Mononuclear cell (primary cell): ENCODE results near the gene EMILIN2. TPM values are rescaled to one million over a fixed set of nuclear protein-coding genes. Genes with fewer than 3 reads are reported as not detected.
A peak's percentile ranks its signal among the peaks of the same experiment; 100 is the strongest.
"Not testable (repeated sequence)": the region's sequence is repeated elsewhere in the genome, so short reads cannot be mapped to it uniquely, and the experiment has no call there.

ENCODE experiments used
- H3K27me3 ChIP-seq: 2 replicates; pipeline ENCODE4 v1.6.0; 2011; ENCODE audit warnings: low read length, control low read depth; ENCODE audit not compliant: insufficient read depth
- H3K4me1 ChIP-seq: 2 replicates; pipeline ENCODE4 v1.5.1; 2011; ENCODE audit warnings: mild to moderate bottlenecking, low read length, control low read depth; ENCODE audit not compliant: insufficient read depth
- H3K4me3 ChIP-seq: 2 replicates; pipeline ENCODE4 v1.5.1; 2011; ENCODE audit warnings: mild to moderate bottlenecking, low read length, moderate library complexity
- H3K9me3 ChIP-seq: 2 replicates; pipeline ENCODE4 v1.5.1; 2011; ENCODE audit warnings: low read depth, mild to moderate bottlenecking, control low read depth, low read length
- total RNA-seq: library from RNA; depleted of rRNA; stranded (reverse); fragments of >200 nt; gene quantifications from one replicate; pipeline ENCODE4 v1.2.3, GENCODE V29; 2012

The EMILIN2 gene
- total RNA-seq, 1 donor, result 37.4 TPM

DNA sequence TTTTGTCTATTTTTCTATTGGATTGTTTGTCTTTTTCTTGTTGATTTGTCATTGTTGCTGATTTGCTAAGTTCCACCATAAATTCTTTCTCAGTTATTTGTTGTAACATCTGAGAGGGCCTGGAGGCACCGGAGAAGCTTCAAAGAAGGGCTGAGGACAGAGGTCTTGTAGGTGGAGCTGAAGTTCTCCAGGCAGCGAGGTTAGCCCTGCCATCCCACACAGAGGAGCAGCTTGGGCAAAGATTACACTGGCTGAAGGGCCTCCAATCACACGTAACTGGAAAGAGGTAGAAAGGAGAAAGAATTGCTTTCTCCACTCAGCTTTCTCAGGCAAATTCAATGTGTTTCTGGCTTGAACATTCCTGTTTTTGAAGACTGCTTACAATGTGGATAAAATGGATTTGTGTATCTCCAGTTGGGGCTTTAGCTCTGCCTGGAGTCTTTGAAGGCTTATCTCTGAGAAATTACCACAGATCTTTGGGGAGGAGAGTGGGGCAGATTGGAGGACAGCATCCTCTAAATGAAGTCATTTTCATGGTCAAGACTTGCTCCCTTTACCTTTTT lies 21.1 kb upstream of the EMILIN2 start:
- Histone ChIP-seq H3K27me3 (no peaks in the 10 kb centered on the region), H3K9me3 (no peaks in the 10 kb centered on the region), H3K4me3 (no peak overlapping the region), H3K4me1 (no peaks in the 10 kb centered on the region)

DNA sequence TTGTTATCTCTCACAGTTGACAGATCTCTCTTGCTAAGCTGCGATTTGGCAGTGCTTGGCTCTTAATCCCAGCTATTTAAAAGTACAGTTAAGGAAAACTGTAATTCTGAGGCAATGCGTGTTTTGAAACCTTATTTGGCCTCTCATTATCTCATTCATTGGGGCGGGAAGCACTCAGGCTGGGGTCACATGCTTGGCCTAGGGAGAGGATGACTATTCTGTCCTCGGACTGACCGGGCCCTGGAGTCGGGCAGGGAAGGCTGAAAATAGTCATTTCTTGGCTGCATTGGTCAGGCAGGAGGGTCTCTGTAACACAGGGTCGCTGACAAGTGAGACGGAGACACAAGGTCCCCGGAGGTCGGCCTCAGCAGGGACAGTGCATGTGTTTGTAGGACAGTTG lies 20.2 kb upstream of the EMILIN2 start:
- Histone ChIP-seq H3K9me3 (no peaks in the 10 kb centered on the region), H3K27me3 (no peaks in the 10 kb centered on the region), H3K4me3 (no peak overlapping the region), H3K4me1 (no peaks in the 10 kb centered on the region)

DNA sequence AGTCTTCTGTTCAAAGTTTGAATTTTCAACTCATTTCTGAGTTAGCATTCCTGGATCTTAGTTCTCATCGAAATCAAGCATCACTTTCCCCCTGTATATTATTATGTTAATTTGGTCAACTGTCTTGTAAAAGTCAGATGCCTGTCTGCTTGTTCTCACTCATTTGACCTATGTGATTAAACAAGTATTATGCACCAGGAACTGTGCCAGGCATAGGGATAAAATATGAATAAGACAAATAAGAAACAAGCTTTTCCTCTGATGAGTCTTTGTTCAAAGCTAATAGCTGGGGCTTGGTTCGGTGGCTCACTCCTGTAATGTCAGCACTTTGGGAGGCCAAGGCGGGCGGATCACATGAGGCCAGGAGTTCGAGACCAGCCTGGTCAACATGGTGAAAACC lies 19.7 kb upstream of the EMILIN2 start:
- H3K9me3 ChIP-seq, result no peaks in the 10 kb centered on the region
- no peaks in the 10 kb centered on the region for H3K4me1 ChIP-seq
- no peaks in the 10 kb centered on the region for H3K27me3 ChIP-seq
- no peak overlapping the region for H3K4me3 ChIP-seq

GRCh38 chr18:2836118-2836517 lies 10.7 kb upstream of the EMILIN2 start:
- not testable (repeated sequence) for H3K4me1 ChIP-seq, H3K4me3 ChIP-seq, H3K27me3 ChIP-seq, H3K9me3 ChIP-seq

DNA sequence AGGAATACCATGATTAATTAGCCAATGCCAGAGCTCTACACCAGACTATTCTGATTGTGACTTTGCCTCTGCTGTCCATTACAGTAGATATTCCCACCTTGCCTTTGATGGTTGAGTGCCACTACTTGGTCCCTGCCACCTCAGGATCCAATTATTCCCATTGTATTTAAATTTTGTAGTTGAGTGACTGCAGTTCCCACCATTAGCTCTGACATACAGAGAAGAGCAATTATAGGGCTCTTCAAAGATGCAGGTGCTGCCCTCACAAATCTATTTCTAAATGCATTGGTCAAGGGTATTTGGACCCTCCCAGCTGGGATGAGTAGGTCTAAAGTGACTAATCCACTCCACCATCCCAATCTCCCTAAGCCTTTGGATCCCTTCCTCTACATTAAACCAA lies 9.5 kb upstream of the EMILIN2 start:
- H3K9me3 ChIP-seq, H3K4me1 ChIP-seq, H3K4me3 ChIP-seq, H3K27me3 ChIP-seq: not testable (repeated sequence)

DNA sequence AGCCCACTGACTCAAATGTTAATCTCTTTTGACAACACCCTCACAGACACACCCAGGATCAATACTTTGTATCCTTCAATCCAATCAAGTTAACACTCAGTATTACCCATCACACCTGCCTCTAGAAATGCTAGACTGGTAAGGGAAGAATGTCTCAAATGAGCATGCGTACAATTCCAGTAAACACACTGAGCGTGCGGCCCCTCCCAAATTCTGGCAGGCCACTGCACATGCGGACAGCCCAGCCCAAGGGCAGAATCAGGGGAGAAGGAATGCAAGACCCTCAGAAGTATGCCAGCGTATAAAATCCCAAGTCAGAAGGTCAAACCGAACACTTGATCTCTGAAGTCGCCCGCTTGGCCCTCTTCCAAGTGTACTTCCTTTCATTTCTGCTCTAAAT lies 7.6 kb upstream of the EMILIN2 start:
- Histone ChIP-seq H3K9me3 (no peaks in the 10 kb centered on the region), H3K4me1 (peaks cover 13% of the 10 kb centered on the region), H3K27me3 (no peaks in the 10 kb centered on the region), H3K4me3 (no peak overlapping the region)

- no peaks in the 10 kb centered on the region for H3K27me3 ChIP-seq
- H3K4me1 ChIP-seq, result peaks cover 25% of the 10 kb centered on the region
- H3K4me3 ChIP-seq, result no peak overlapping the region
- H3K9me3 ChIP-seq, result no peaks in the 10 kb centered on the region
Measured at GRCh38 chr18:2840521-2840920, 6.3 kb upstream of the EMILIN2 start.

DNA sequence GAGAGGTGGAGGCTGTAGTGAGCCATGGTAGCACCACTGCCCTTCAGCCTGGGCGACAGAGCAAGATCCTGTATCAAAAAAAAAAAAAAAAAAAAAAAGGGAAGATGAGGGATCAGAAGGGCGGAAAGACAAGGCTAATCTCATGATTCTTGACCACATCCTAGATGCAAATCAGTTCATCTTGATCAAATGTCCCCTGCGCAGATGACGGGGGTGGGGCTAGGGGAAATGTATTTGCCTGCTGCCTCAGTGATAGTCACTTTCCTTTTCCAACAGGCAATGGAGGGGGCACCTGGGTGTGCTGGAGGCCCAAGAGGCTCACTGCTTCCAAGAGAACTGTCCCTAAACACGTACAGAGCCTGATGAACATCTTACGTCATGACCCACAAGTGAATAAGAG lies 3.7 kb upstream of the EMILIN2 start:
- Histone ChIP-seq H3K4me3 (no peak overlapping the region), H3K9me3 (no peaks in the 10 kb centered on the region), H3K27me3 (no peaks in the 10 kb centered on the region), H3K4me1 (peaks cover 43% of the 10 kb centered on the region)

DNA sequence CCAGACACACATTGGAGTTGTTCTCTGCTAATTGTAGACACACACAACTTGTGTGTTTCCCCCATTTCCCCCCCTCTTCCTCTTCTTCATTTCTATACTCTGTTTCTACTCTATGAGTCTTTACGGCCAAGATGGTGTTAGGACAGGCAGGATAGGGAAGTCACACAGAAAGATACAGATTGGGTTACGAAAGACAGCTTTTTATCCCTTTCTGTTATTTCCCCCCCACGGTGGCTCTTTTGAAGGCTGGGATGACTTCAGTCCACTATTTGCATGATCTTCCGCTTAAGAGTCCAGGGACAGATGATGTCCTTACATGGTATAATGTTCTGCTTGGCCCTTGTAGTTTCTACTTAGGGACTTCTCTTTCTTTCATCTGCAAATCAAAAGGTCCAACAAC lies 1.6 kb upstream of the EMILIN2 start:
- Histone ChIP-seq H3K4me3 (no peak overlapping the region), H3K27me3 (peaks cover 15% of the 10 kb centered on the region), H3K9me3 (no peaks in the 10 kb centered on the region), H3K4me1 (peaks cover 60% of the 10 kb centered on the region)

- H3K27me3 ChIP-seq, result peaks cover 18% of the 10 kb centered on the region
- peaks cover 67% of the 10 kb centered on the region for H3K4me1 ChIP-seq
- H3K4me3 ChIP-seq, result peak overlapping the region; percentile 69
- no peaks in the 10 kb centered on the region for H3K9me3 ChIP-seq
Measured at GRCh38 chr18:2847317-2848246, 776 bp downstream of the EMILIN2 start.

- Histone ChIP-seq H3K4me3 (peak overlapping the region; percentile 69), H3K4me1 (peaks cover 60% of the 10 kb centered on the region), H3K27me3 (peaks cover 18% of the 10 kb centered on the region), H3K9me3 (no peaks in the 10 kb centered on the region)
Measured at GRCh38 chr18:2848247-2849246, 1.7 kb downstream of the EMILIN2 start.

- H3K4me3 ChIP-seq, result no peak overlapping the region
- no peaks in the 10 kb centered on the region for H3K9me3 ChIP-seq
- peaks cover 61% of the 10 kb centered on the region for H3K4me1 ChIP-seq
- H3K27me3 ChIP-seq, result peaks cover 18% of the 10 kb centered on the region
Measured at GRCh38 chr18:2850816-2851215, 4.0 kb downstream of the EMILIN2 start.

GRCh38 chr18:2851771-2852170 lies 5.0 kb downstream of the EMILIN2 start:
- Histone ChIP-seq H3K9me3 (no peaks in the 10 kb centered on the region), H3K27me3 (peaks cover 18% of the 10 kb centered on the region), H3K4me3 (no peak overlapping the region), H3K4me1 (peaks cover 62% of the 10 kb centered on the region)

DNA sequence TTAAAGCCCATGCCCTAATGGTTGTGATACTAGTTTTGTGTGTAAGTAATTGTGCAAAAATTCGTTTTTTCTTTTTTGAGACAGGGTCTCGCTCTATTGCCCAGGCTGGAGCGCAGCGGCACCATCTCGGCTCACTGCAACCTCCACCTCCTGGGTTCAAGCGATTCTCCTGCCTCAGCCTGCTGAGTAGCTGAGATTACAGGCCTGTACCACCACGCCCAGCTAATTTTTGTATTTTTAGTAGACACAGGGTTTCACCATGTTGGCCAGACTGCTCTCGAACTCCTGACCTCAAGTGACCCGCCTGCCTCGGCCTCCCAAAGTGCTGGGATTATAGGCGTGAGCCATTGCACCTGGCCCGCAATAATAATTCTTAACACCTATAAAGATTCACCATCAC lies 5.7 kb downstream of the EMILIN2 start:
- H3K4me3 ChIP-seq, H3K9me3 ChIP-seq: not testable (repeated sequence)
- peaks cover 18% of the 10 kb centered on the region for H3K27me3 ChIP-seq
- peaks cover 67% of the 10 kb centered on the region for H3K4me1 ChIP-seq
